ENCODE data around the gene CA5A. TPM values are rescaled to one million over a fixed set of nuclear protein-coding genes. Genes with fewer than 3 reads are reported as not detected.

CA5A gene
- total RNA-seq, 2 donors from 2014 or later: not detected

GRCh38 chr16:87927195-87927562 is 9.2 kb downstream of the CA5A start:
- DNase-seq: no peak
- Histone ChIP-seq H3K4me3 (no peak overlapping the region), H3K27me3 (no peaks in the 10 kb centered on the region), H3K36me3 (no peaks in the 10 kb centered on the region), H3K27ac (no peak overlapping the region), H3K9ac (ENCODE audit: low read depth in 2 of 2, low read length in 2 of 2) (no peak overlapping the region), H3K4me1 (no peaks in the 10 kb centered on the region), H3K9me3 (no peaks in the 10 kb centered on the region)
- intact Hi-C loops (cut with DNase I): no loop called here
- TF ChIP-seq CTCF (IDR thresholded peaks at IDR 0.05): no peak

- intact Hi-C loops (cut with DNase I): no loop called here
- no peak for TF ChIP-seq CTCF (IDR thresholded peaks at IDR 0.05)
- H3K9ac ChIP-seq (ENCODE audit: low read depth in 2 of 2, low read length in 2 of 2): no peak overlapping the region
- no peaks in the 10 kb centered on the region for H3K36me3 ChIP-seq
- DNase-seq: no peak
- no peaks in the 10 kb centered on the region for H3K9me3 ChIP-seq
- H3K4me3 ChIP-seq: no peak overlapping the region
- H3K27ac ChIP-seq: no peak overlapping the region
- H3K4me1 ChIP-seq: no peaks in the 10 kb centered on the region
- no peaks in the 10 kb centered on the region for H3K27me3 ChIP-seq
These were observed 9.8 kb downstream of the CA5A start for GRCh38 chr16:87926246-87927194.

GRCh38 chr16:87924811-87925670 is 11.3 kb downstream of the CA5A start:
- DNase-seq: no peak
- intact Hi-C loops (cut with DNase I): no loop called here
- no peaks in the 10 kb centered on the region for H3K36me3 ChIP-seq
- no peak overlapping the region for H3K4me3 ChIP-seq
- H3K4me1 ChIP-seq: no peaks in the 10 kb centered on the region
- no peak overlapping the region for H3K27ac ChIP-seq
- no peak for TF ChIP-seq CTCF (IDR thresholded peaks at IDR 0.05)
- H3K9ac ChIP-seq (ENCODE audit: low read depth in 2 of 2, low read length in 2 of 2): no peak overlapping the region
- no peaks in the 10 kb centered on the region for H3K9me3 ChIP-seq
- no peaks in the 10 kb centered on the region for H3K27me3 ChIP-seq

- Histone ChIP-seq H3K9ac (ENCODE audit: low read depth in 2 of 2, low read length in 2 of 2) (no peak overlapping the region), H3K27me3 (no peaks in the 10 kb centered on the region), H3K27ac (no peak overlapping the region), H3K4me3 (no peak overlapping the region), H3K4me1 (no peaks in the 10 kb centered on the region), H3K36me3 (no peaks in the 10 kb centered on the region), H3K9me3 (no peaks in the 10 kb centered on the region)
- intact Hi-C loops (cut with DNase I): no loop called here
- TF ChIP-seq CTCF (IDR thresholded peaks at IDR 0.05): no peak
- DNase-seq: no peak
These were observed 12.1 kb downstream of the CA5A start for GRCh38 chr16:87924041-87924810.

- no peak for DNase-seq
These were observed 14.0 kb downstream of the CA5A start for GRCh38 chr16:87922250-87922871.

More at GRCh38 chr16:87922250-87922871, 14.0 kb downstream of the CA5A start:
- Histone ChIP-seq H3K9ac (ENCODE audit: low read depth in 2 of 2, low read length in 2 of 2) (no peak overlapping the region), H3K36me3 (no peaks in the 10 kb centered on the region), H3K27ac (no peak overlapping the region), H3K27me3 (no peaks in the 10 kb centered on the region), H3K4me1 (no peaks in the 10 kb centered on the region), H3K4me3 (no peak overlapping the region), H3K9me3 (no peaks in the 10 kb centered on the region)
- no peak for TF ChIP-seq CTCF (IDR thresholded peaks at IDR 0.05)
- intact Hi-C loops (cut with DNase I): no loop called here
